Fibroblast of pulmonary artery (primary cell): Measurements from ENCODE around the gene TRAF7.

Experiments
- DNase-seq: peaks from one replicate; pipeline ENCODE4 v3.0.0-alpha.2; 2010; ENCODE audit warnings: low read depth
- H3K4me3 ChIP-seq: replicated peaks from 2 replicates; pipeline ENCODE4 v1.5.1; 2011; ENCODE audit warnings: low read depth, mild to moderate bottlenecking, control low read depth, low read length, moderate library complexity
- TF ChIP-seq, protein P1 (sequence below): IDR thresholded peaks from 2 replicates; pipeline ENCODE4 v1.5.1; 2011; ENCODE audit warnings: mild to moderate bottlenecking, control low read depth, low read length, inconsistent platforms; ENCODE audit errors: missing control alignments

TRAF7 gene

GRCh38 chr16:2223221-2223941 is 67.8 kb downstream of the TRAF7 start, which contains the start of gene E4F1:
TSS of gene E4F1 (plus strand) at chr16:2223591. CDS start at chr16:2223614, 23 bp downstream.
- peak; percentile 100 for DNase-seq
- H3K4me3 ChIP-seq: peak within 1 kb of the TSS; percentile 88
- TF ChIP-seq, protein P1, sequence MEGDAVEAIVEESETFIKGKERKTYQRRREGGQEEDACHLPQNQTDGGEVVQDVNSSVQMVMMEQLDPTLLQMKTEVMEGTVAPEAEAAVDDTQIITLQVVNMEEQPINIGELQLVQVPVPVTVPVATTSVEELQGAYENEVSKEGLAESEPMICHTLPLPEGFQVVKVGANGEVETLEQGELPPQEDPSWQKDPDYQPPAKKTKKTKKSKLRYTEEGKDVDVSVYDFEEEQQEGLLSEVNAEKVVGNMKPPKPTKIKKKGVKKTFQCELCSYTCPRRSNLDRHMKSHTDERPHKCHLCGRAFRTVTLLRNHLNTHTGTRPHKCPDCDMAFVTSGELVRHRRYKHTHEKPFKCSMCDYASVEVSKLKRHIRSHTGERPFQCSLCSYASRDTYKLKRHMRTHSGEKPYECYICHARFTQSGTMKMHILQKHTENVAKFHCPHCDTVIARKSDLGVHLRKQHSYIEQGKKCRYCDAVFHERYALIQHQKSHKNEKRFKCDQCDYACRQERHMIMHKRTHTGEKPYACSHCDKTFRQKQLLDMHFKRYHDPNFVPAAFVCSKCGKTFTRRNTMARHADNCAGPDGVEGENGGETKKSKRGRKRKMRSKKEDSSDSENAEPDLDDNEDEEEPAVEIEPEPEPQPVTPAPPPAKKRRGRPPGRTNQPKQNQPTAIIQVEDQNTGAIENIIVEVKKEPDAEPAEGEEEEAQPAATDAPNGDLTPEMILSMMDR: no peak

DNA sequence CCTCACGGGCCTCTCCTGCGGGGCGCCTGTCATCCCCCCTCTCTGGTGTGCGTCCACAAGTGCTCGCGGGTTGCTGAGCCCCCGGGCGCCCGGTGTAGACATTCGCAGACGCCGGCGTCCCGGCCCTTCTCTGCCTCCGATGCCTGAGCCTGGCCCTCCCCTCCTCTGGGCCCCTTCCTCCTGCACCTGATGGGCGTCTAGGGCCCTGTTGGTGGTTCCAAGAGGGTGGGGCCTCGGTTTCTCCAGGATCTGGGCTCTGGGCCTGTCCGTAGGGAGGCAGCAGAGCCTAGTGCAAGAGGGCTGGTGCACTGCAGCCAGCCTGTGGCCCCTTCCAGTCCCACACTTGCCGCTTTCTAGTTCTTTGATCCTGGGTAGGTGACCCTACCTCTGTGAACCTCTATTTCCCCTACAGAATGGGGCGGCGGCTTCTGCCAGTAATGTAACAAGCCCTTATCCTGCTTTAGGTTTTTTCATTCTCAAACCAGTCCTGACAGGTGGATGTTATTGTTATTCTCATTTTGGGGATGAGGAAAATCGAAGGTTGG is 68.4 kb downstream of the TRAF7 start:
- H3K4me3 ChIP-seq: peak overlapping the region; percentile 88
- DNase-seq: peak; percentile 63
- TF ChIP-seq, protein P1: peak; percentile 28

DNA sequence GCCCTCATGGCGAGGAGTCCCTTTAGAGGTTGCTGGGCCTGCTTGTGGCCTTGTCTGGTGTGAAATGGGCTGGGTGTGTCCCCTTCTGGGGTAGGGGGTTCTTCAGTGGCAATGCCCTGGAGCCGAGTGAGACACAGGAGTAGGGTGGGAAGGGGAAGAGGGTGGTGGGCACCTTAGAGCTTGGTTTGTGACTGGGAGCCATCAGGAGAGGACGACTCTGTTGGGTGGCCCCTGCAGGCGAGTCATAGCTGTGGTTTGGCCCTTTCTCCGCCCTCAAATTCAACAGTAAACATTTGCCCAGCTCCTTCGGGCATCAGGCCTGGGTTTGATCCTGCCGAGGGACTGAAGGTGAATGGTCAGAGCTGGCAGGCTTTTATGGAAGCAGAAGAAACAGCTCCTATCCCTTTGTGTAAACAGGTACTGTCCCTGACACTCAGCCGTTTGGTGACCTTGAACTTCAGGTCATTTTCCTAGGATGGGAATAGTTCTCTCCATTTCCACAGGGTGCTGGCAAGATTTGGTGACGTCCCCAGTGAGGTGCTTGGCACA is 70.7 kb downstream of the TRAF7 start:
- DNase-seq: no peak
- no peak overlapping the region for H3K4me3 ChIP-seq
- TF ChIP-seq, protein P1: no peak

GRCh38 chr16:2226918-2227317 is 71.3 kb downstream of the TRAF7 start:
- DNase-seq: no peak
- TF ChIP-seq, protein P1: no peak
- H3K4me3 ChIP-seq: no peak overlapping the region
